ENCODE results near the gene SBK1. TPM values are rescaled to one million over a fixed set of nuclear protein-coding genes. Genes with fewer than 3 reads are reported as not detected.

The SBK1 gene
- total RNA-seq, 4 donors from 2014 or later = 0.29 to 0.95 (median 0.48) TPM

DNA sequence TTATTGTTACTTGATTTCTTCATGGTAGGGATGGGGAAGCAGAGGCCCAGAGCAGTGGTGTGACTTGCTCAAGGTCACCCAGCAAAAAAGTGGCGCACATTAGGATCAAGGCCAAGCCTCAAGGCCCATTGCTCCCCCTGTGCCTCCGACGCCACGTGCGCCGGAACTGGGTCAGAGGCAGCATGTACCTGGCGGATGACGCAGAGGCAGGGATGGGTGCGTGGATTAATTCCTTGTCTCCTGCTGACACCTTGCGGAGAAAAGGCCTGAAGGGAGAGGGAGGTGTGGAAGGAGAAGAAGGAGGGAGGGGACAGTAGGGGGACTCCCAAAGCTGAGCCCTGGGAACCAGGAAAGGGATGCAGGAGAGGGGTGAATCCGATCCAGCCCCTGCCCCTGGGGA lies 18.5 kb downstream of the SBK1 start:
- Histone ChIP-seq H3K9me3 (no peaks in the 10 kb centered on the region), H3K27me3 (no peaks in the 10 kb centered on the region), H3K36me3 (no peaks in the 10 kb centered on the region), H3K4me3 (no peak overlapping the region), H3K27ac (no peak overlapping the region), H3K4me1 (no peaks in the 10 kb centered on the region)
- DNase-seq = no peak
- WGBS, 2 donors = 84 to 93% methylated on average over 6 to 11 of the region's 11 CpGs
- no peak for TF ChIP-seq POLR2A (IDR thresholded peaks at IDR 0.05)
- TF ChIP-seq, protein P1, sequence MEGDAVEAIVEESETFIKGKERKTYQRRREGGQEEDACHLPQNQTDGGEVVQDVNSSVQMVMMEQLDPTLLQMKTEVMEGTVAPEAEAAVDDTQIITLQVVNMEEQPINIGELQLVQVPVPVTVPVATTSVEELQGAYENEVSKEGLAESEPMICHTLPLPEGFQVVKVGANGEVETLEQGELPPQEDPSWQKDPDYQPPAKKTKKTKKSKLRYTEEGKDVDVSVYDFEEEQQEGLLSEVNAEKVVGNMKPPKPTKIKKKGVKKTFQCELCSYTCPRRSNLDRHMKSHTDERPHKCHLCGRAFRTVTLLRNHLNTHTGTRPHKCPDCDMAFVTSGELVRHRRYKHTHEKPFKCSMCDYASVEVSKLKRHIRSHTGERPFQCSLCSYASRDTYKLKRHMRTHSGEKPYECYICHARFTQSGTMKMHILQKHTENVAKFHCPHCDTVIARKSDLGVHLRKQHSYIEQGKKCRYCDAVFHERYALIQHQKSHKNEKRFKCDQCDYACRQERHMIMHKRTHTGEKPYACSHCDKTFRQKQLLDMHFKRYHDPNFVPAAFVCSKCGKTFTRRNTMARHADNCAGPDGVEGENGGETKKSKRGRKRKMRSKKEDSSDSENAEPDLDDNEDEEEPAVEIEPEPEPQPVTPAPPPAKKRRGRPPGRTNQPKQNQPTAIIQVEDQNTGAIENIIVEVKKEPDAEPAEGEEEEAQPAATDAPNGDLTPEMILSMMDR (IDR thresholded peaks at IDR 0.05) = no peak
- intact Hi-C loops (cut with DNase I) = no loop called here

DNA sequence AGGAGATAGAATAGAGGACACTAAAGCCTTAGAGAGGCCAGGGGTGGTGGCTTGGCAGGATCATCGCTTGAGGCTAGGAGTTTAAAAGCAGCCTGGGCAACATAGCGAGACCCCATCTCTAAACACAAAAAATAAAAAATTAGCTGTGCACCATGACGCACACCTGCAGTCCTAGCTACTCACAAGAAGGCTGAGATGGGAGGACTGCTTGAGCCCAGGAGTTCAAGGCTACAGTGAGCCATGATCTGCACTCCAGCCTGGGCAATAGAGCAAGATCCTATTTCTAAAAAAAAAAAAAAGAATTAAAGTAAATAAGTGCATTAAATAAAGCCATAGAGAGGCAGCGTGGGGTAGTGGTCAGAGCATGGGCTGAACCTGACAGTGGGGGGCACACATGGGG lies 19.1 kb downstream of the SBK1 start:
- no peak overlapping the region for H3K4me3 ChIP-seq
- H3K4me1 ChIP-seq = no peaks in the 10 kb centered on the region
- intact Hi-C loops (cut with DNase I) = no loop called here
- WGBS, 2 donors = 93 to 99% methylated on average over 4 of the region's 4 CpGs
- no peaks in the 10 kb centered on the region for H3K27me3 ChIP-seq
- H3K36me3 ChIP-seq = no peaks in the 10 kb centered on the region
- no peak overlapping the region for H3K27ac ChIP-seq
- no peak for DNase-seq
- no peaks in the 10 kb centered on the region for H3K9me3 ChIP-seq
- TF ChIP-seq POLR2A (IDR thresholded peaks at IDR 0.05) = no peak
- TF ChIP-seq, protein P1 (IDR thresholded peaks at IDR 0.05) = no peak

DNA sequence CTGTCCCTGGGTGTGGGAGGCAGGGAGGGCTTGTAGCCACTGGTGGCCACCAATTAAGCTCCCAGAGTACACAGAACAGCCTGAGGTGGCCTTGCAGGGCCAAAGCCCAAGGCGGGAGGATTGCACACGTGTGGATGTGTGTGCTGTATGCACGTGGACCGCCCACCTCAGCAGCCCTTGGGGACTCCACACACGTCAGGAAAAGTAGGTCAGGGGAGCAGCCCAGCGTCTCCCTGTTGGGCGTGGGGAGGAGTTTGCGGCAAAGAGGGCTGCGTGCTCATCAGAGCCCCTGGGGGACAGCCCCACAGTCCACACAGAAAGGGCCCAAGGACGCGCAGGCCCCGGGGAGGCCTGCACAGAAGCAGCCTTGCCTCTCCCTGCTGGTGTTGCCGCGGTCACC lies 19.6 kb downstream of the SBK1 start:
- TF ChIP-seq, protein P1 (IDR thresholded peaks at IDR 0.05) = no peak
- no peak for TF ChIP-seq POLR2A (IDR thresholded peaks at IDR 0.05)
- Histone ChIP-seq H3K27ac (no peak overlapping the region), H3K27me3 (no peaks in the 10 kb centered on the region), H3K4me1 (peaks cover 0 to 2% (median 0%) of the 10 kb centered on the region in 3 donors), H3K4me3 (no peak overlapping the region), H3K36me3 (no peaks in the 10 kb centered on the region), H3K9me3 (no peaks in the 10 kb centered on the region)
- intact Hi-C loops (cut with DNase I) = no loop called here
- no peak for DNase-seq
- 82 to 87% methylated on average over 2 to 12 of the region's 14 CpGs for WGBS, 2 donors

DNA sequence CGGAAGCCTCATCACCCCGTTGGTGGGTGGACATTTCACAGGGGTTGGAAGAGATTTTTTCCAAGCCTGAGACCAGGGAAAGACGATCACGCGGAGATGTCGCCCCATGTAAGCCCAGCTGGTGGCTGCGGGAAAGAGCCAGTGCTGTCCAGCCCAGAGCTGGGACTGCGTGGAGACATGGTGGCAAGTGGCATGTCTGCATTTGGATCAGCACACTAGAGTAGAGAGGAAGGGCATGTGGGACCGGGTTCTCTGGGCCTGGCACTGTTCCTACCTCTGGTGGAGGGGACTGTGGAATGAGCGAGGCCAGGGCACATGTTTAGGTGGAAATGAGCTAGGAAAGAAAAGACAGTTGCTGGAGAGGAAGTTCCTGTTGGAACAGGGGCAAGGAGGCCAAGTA lies 20.0 kb downstream of the SBK1 start:
- no peaks in the 10 kb centered on the region for H3K9me3 ChIP-seq
- no peak overlapping the region for H3K27ac ChIP-seq
- DNase-seq = no peak
- H3K36me3 ChIP-seq = no peaks in the 10 kb centered on the region
- H3K4me3 ChIP-seq = no peak overlapping the region
- intact Hi-C loops (cut with DNase I) = no loop called here
- H3K4me1 ChIP-seq = peaks cover 0 to 3% (median 0%) of the 10 kb centered on the region in 3 donors
- 74 to 87% methylated on average over 5 to 9 of the region's 10 CpGs for WGBS, 2 donors
- TF ChIP-seq, protein P1 (IDR thresholded peaks at IDR 0.05) = no peak
- no peak for TF ChIP-seq POLR2A (IDR thresholded peaks at IDR 0.05)
- H3K27me3 ChIP-seq = no peaks in the 10 kb centered on the region

DNA sequence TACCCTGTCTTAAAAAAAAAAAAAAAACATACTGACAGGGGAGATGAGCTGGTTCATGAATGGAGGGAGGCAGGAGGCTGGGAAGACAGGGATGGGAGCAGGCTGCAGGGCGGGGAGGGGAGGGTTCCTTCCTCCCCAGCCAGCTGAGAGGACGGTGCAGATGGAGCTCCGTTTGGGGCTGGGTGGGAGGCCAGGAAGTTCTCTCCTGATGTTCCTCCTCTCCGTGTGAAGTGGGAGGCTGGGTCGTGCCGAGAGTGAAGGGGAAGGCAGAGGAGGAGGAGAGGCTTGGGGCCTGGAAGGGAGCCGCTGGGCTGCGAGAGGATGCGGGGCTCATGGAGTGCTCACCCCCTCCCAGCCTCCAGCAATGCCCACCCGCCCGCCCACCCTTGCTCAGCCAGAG lies 21.3 kb downstream of the SBK1 start:
- intact Hi-C loops (cut with DNase I) = no loop called here
- Histone ChIP-seq H3K4me3 (no peak overlapping the region), H3K27me3 (no peaks in the 10 kb centered on the region), H3K36me3 (no peaks in the 10 kb centered on the region), H3K9me3 (no peaks in the 10 kb centered on the region), H3K4me1 (peaks cover 0 to 3% (median 0%) of the 10 kb centered on the region in 3 donors), H3K27ac (no peak overlapping the region)
- TF ChIP-seq, protein P1 (IDR thresholded peaks at IDR 0.05) = no peak
- no peak for TF ChIP-seq POLR2A (IDR thresholded peaks at IDR 0.05)
- no peak for DNase-seq
- WGBS, 2 donors = 46 to 58% methylated on average over 6 to 7 of the region's 11 CpGs

Data from esophagus squamous epithelium (tissue), 5 donors.